ENCODE measurements around the gene PSMF1.

GRCh38 chr20:1180949-1181348 is 62.5 kb downstream of the PSMF1 start:
- TF ChIP-seq EZH2 (optimal IDR thresholded peaks at IDR 0.05; ENCODE audit: low read depth, low read length) (no peak), CTCF (IDR thresholded peaks at IDR 0.05; ENCODE audit: low read length) (no peak), EZH2phosphoT487 (IDR thresholded peaks at IDR 0.05; ENCODE audit: low read length) (no peak)

Measured in MM.1S (cell line).